ENCODE results near the gene PKIB. TPM values are rescaled to one million over a fixed set of nuclear protein-coding genes. Genes with fewer than 3 reads are reported as not detected.

PKIB gene
- total RNA-seq, 1 donor from 2014 or later, result 3.2 TPM

- TF ChIP-seq CTCF (IDR thresholded peaks at IDR 0.05), result no peak
- intact Hi-C loops (cut with DNase I), result loop anchor here (10.0 kb wide), 1 partner anchor 100 kb away; no protein-coding TSS in a partner anchor
- no peaks in the 10 kb centered on the region for H3K36me3 ChIP-seq
- H3K4me3 ChIP-seq, result no peak overlapping the region
- ATAC-seq (no peak), DNase-seq (no peak)
- H3K4me1 ChIP-seq, result no peaks in the 10 kb centered on the region
- H3K27ac ChIP-seq, result no peak overlapping the region
- H3K9me3 ChIP-seq, result no peaks in the 10 kb centered on the region
- no peaks in the 10 kb centered on the region for H3K27me3 ChIP-seq (ENCODE audit: low read depth)
Measured at GRCh38 chr6:122734529-122735395, 124.6 kb downstream of the PKIB start.

- no peak for ATAC-seq
- no peak for TF ChIP-seq CTCF (IDR thresholded peaks at IDR 0.05)
- H3K9me3 ChIP-seq, result no peaks in the 10 kb centered on the region
- no peak overlapping the region for H3K27ac ChIP-seq
- intact Hi-C loops (cut with DNase I), result loop anchor here (10.0 kb wide), 1 partner anchor 99 kb away; no protein-coding TSS in a partner anchor
- DNase-seq, result no peak
- no peaks in the 10 kb centered on the region for H3K36me3 ChIP-seq
- H3K27me3 ChIP-seq (ENCODE audit: low read depth), result no peaks in the 10 kb centered on the region
- no peaks in the 10 kb centered on the region for H3K4me1 ChIP-seq
- H3K4me3 ChIP-seq, result no peak overlapping the region
Measured at GRCh38 chr6:122735582-122735981, 125.4 kb downstream of the PKIB start.

GRCh38 chr6:122736163-122736562, 126.0 kb downstream of the PKIB start:
- DNase-seq (no peak), ATAC-seq (no peak)
- Histone ChIP-seq H3K4me1 (no peaks in the 10 kb centered on the region), H3K36me3 (no peaks in the 10 kb centered on the region), H3K4me3 (no peak overlapping the region), H3K9me3 (no peaks in the 10 kb centered on the region), H3K27ac (no peak overlapping the region), H3K27me3 (ENCODE audit: low read depth) (no peaks in the 10 kb centered on the region)
- TF ChIP-seq CTCF (IDR thresholded peaks at IDR 0.05), result no peak
- intact Hi-C loops (cut with DNase I), result loop anchor here (10.0 kb wide), 1 partner anchor 99 kb away; no protein-coding TSS in a partner anchor

- ATAC-seq, result no peak
- no peak for TF ChIP-seq CTCF (IDR thresholded peaks at IDR 0.05)
- intact Hi-C loops (cut with DNase I), result loop anchor here (10.0 kb wide), 1 partner anchor 98 kb away; no protein-coding TSS in a partner anchor
Measured at GRCh38 chr6:122736616-122737015, 126.4 kb downstream of the PKIB start.

GRCh38 chr6:122740091-122740490, 129.9 kb downstream of the PKIB start:
- no peaks in the 10 kb centered on the region for H3K36me3 ChIP-seq
- intact Hi-C loops (cut with DNase I), result no loop called here
- no peak for ATAC-seq

More at GRCh38 chr6:122736616-122737015, 126.4 kb downstream of the PKIB start:
- Histone ChIP-seq H3K9me3 (no peaks in the 10 kb centered on the region), H3K27ac (no peak overlapping the region), H3K36me3 (no peaks in the 10 kb centered on the region), H3K27me3 (ENCODE audit: low read depth) (no peaks in the 10 kb centered on the region), H3K4me1 (no peaks in the 10 kb centered on the region), H3K4me3 (no peak overlapping the region)
- no peak for DNase-seq

More at GRCh38 chr6:122740091-122740490, 129.9 kb downstream of the PKIB start:
- H3K4me1 ChIP-seq, result no peaks in the 10 kb centered on the region
- no peaks in the 10 kb centered on the region for H3K27me3 ChIP-seq (ENCODE audit: low read depth)
- no peak for DNase-seq
- H3K4me3 ChIP-seq, result no peak overlapping the region
- no peaks in the 10 kb centered on the region for H3K9me3 ChIP-seq
- TF ChIP-seq CTCF (IDR thresholded peaks at IDR 0.05), result no peak
- H3K27ac ChIP-seq, result no peak overlapping the region
